ENCODE data around the gene PIP4K2C. TPM values are rescaled to one million over a fixed set of nuclear protein-coding genes. Genes with fewer than 3 reads are reported as not detected.

The PIP4K2C gene
- total RNA-seq, 4 donors from 2014 or later: 36.9 to 68.9 (median 51.5) TPM

- 12% methylated on average over 2 of the region's 2 CpGs for WGBS
- TF ChIP-seq POLR2AphosphoS5 (IDR thresholded peaks at IDR 0.05) (no peak), CTCF (IDR thresholded peaks at IDR 0.05) (no peak), POLR2A (IDR thresholded peaks at IDR 0.05) (no peak), EP300 (IDR thresholded peaks at IDR 0.05) (no peak)
- Histone ChIP-seq H3K27ac (no peak overlapping the region), H3K36me3 (peaks cover 10% of the 10 kb centered on the region), H3K4me1 (peaks cover 27% of the 10 kb centered on the region), H3K27me3 (peaks cover 7% of the 10 kb centered on the region), H3K4me3 (peak overlapping the region; percentile 82), H3K9me3 (no peaks in the 10 kb centered on the region)
- DNase-seq (ENCODE audit: low spot score in 2 of 2): no peak
These were observed 521 bp upstream of the PIP4K2C start for GRCh38 chr12:57590479-57590863.

- peaks cover 22% of the 10 kb centered on the region for H3K36me3 ChIP-seq
- WGBS: 40% methylated on average over 10 of the region's 10 CpGs
- H3K27ac ChIP-seq: no peak overlapping the region
- no peak for TF ChIP-seq EP300 (IDR thresholded peaks at IDR 0.05)
- no peak for TF ChIP-seq CTCF (IDR thresholded peaks at IDR 0.05)
- TF ChIP-seq POLR2A (IDR thresholded peaks at IDR 0.05): no peak
- TF ChIP-seq POLR2AphosphoS5 (IDR thresholded peaks at IDR 0.05): no peak
- H3K9me3 ChIP-seq: no peaks in the 10 kb centered on the region
- peaks cover 7% of the 10 kb centered on the region for H3K27me3 ChIP-seq
- DNase-seq (ENCODE audit: low spot score in 2 of 2): no peak
- peak overlapping the region; percentile 82 for H3K4me3 ChIP-seq
- peaks cover 27% of the 10 kb centered on the region for H3K4me1 ChIP-seq
These were observed 862 bp downstream of the PIP4K2C start for GRCh38 chr12:57591782-57592325.

- H3K27ac ChIP-seq: no peak overlapping the region
- no peaks in the 10 kb centered on the region for H3K9me3 ChIP-seq
- H3K27me3 ChIP-seq: peaks cover 7% of the 10 kb centered on the region
- peaks cover 27% of the 10 kb centered on the region for H3K4me1 ChIP-seq
- no peak overlapping the region for H3K4me3 ChIP-seq
- WGBS: 50% methylated on average over 2 of the region's 2 CpGs
- DNase-seq (ENCODE audit: low spot score in 2 of 2): no peak
- no peak for TF ChIP-seq CTCF (IDR thresholded peaks at IDR 0.05)
- TF ChIP-seq EP300 (IDR thresholded peaks at IDR 0.05): no peak
- no peak for TF ChIP-seq POLR2AphosphoS5 (IDR thresholded peaks at IDR 0.05)
- TF ChIP-seq POLR2A (IDR thresholded peaks at IDR 0.05): no peak
- peaks cover 30% of the 10 kb centered on the region for H3K36me3 ChIP-seq
These were observed 1.7 kb downstream of the PIP4K2C start for GRCh38 chr12:57592551-57593165.

GRCh38 chr12:57593187-57593586 lies 2.2 kb downstream of the PIP4K2C start:
- TF ChIP-seq POLR2A (IDR thresholded peaks at IDR 0.05) (no peak), CTCF (IDR thresholded peaks at IDR 0.05) (no peak), POLR2AphosphoS5 (IDR thresholded peaks at IDR 0.05) (no peak), EP300 (IDR thresholded peaks at IDR 0.05) (no peak)
- no peak for DNase-seq (ENCODE audit: low spot score in 2 of 2)
- Histone ChIP-seq H3K9me3 (no peaks in the 10 kb centered on the region), H3K27ac (no peak overlapping the region), H3K4me3 (no peak overlapping the region), H3K27me3 (peaks cover 2% of the 10 kb centered on the region), H3K36me3 (peaks cover 35% of the 10 kb centered on the region), H3K4me1 (peaks cover 27% of the 10 kb centered on the region)
- WGBS: 91% methylated on average over 4 of the region's 4 CpGs

- Histone ChIP-seq H3K4me3 (no peak overlapping the region), H3K9me3 (no peaks in the 10 kb centered on the region), H3K27ac (no peak overlapping the region), H3K27me3 (no peaks in the 10 kb centered on the region), H3K36me3 (peaks cover 65% of the 10 kb centered on the region), H3K4me1 (peaks cover 21% of the 10 kb centered on the region)
- TF ChIP-seq POLR2AphosphoS5 (IDR thresholded peaks at IDR 0.05) (no peak), POLR2A (IDR thresholded peaks at IDR 0.05) (no peak), CTCF (IDR thresholded peaks at IDR 0.05) (no peak), EP300 (IDR thresholded peaks at IDR 0.05) (no peak)
- no peak for DNase-seq (ENCODE audit: low spot score in 2 of 2)
- 64% methylated on average over 2 of the region's 2 CpGs for WGBS
These were observed 9.4 kb downstream of the PIP4K2C start for GRCh38 chr12:57600395-57600794.
